ENCODE measurements around the gene SLC27A3. TPM values are rescaled to one million over a fixed set of nuclear protein-coding genes. Genes with fewer than 3 reads are reported as not detected.

SLC27A3 gene
- total RNA-seq, 1 donor from 2014 or later = 105 TPM

- DNase-seq (no peak), ATAC-seq (no peak)
- peak overlapping the region; percentile 36 for H3K27ac ChIP-seq
- H3K9me3 ChIP-seq = no peaks in the 10 kb centered on the region
- intact Hi-C loops (cut with DNase I) = loop anchor here (5.0 kb wide), 1 partner anchor 94 kb away; the partner anchor contains the start of gene NPR1
- peaks cover 65% of the 10 kb centered on the region for H3K4me1 ChIP-seq
- H3K4me3 ChIP-seq = no peak overlapping the region
- TF ChIP-seq CTCF (IDR thresholded peaks at IDR 0.05) = no peak
- H3K36me3 ChIP-seq = peaks cover 58% of the 10 kb centered on the region
- H3K27me3 ChIP-seq = no peaks in the 10 kb centered on the region
Observed at GRCh38 chr1:153771261-153771660, 3.9 kb upstream of the SLC27A3 start.

- peak; percentile 41 for TF ChIP-seq CTCF (IDR thresholded peaks at IDR 0.05)
- intact Hi-C loops (cut with DNase I) = loop anchor here (5.0 kb wide), 1 partner anchor 95 kb away; the partner anchor contains the start of gene NPR1
- Histone ChIP-seq H3K36me3 (peaks cover 51% of the 10 kb centered on the region), H3K27me3 (no peaks in the 10 kb centered on the region), H3K27ac (peak overlapping the region; percentile 93), H3K4me3 (no peak overlapping the region), H3K9me3 (no peaks in the 10 kb centered on the region), H3K4me1 (peaks cover 73% of the 10 kb centered on the region)
- ATAC-seq = no peak
- DNase-seq = no peak
Observed at GRCh38 chr1:153771841-153772593, 3.2 kb upstream of the SLC27A3 start.

- peak; percentile 37 for ATAC-seq
- Histone ChIP-seq H3K27ac (peak overlapping the region; percentile 93), H3K9me3 (no peaks in the 10 kb centered on the region), H3K27me3 (no peaks in the 10 kb centered on the region), H3K4me1 (peaks cover 84% of the 10 kb centered on the region), H3K36me3 (peaks cover 38% of the 10 kb centered on the region), H3K4me3 (no peak overlapping the region)
- intact Hi-C loops (cut with DNase I) = loop anchor here (5.0 kb wide), 1 partner anchor 96 kb away; the partner anchor contains the start of gene NPR1
- DNase-seq = no peak
- no peak for TF ChIP-seq CTCF (IDR thresholded peaks at IDR 0.05)
Observed at GRCh38 chr1:153773096-153773921, 1.9 kb upstream of the SLC27A3 start.

GRCh38 chr1:153774026-153774595 is 1.1 kb upstream of the SLC27A3 start:
- H3K27me3 ChIP-seq = no peaks in the 10 kb centered on the region
- peaks cover 76% of the 10 kb centered on the region for H3K4me1 ChIP-seq
- no peak for TF ChIP-seq CTCF (IDR thresholded peaks at IDR 0.05)
- no peak overlapping the region for H3K4me3 ChIP-seq
- no peak for DNase-seq
- H3K36me3 ChIP-seq = peaks cover 31% of the 10 kb centered on the region
- no peak for ATAC-seq
- H3K27ac ChIP-seq = peak overlapping the region; percentile 93
- intact Hi-C loops (cut with DNase I) = loop anchor here (5.0 kb wide), 1 partner anchor 97 kb away; the partner anchor contains the start of gene NPR1
- no peaks in the 10 kb centered on the region for H3K9me3 ChIP-seq

GRCh38 chr1:153775458-153776327 is 486 bp downstream of the SLC27A3 start:
- intact Hi-C loops (cut with DNase I) = no loop called here
- no peak for TF ChIP-seq CTCF (IDR thresholded peaks at IDR 0.05)
- Histone ChIP-seq H3K36me3 (peaks cover 25% of the 10 kb centered on the region), H3K4me1 (peaks cover 65% of the 10 kb centered on the region), H3K27ac (peak overlapping the region; percentile 93), H3K4me3 (peak overlapping the region; percentile 92), H3K9me3 (no peaks in the 10 kb centered on the region), H3K27me3 (no peaks in the 10 kb centered on the region)
- DNase-seq = peak; percentile 92
- peak; percentile 70 for ATAC-seq

All from upper lobe of right lung (tissue), 1 donor.